Endothelial cell of umbilical vein (primary cell): Measurements from ENCODE around the gene DLGAP1. TPM values are rescaled to one million over a fixed set of nuclear protein-coding genes. Genes with fewer than 3 reads are reported as not detected.

ENCODE experiments used
- BruUV-seq: library from RNA; stranded (reverse); fragments of 400-500 nt; replicated peaks from 2 replicates; lab custom pipeline; 2021; lab: Mats Ljungman, UMichigan
- CTCF ChIA-PET: fragments of 300-600, 350-600 bp; sonication (Branson Sonifier 250); formaldehyde crosslinking; loops from one replicate; lab custom pipeline; 2021; ENCODE audit warnings: antibody characterized with exemption, inconsistent platforms; lab: Charles Lee
- POLR2A ChIA-PET: fragments of 300-600, 350-600 bp; sonication (Branson Sonifier 250); formaldehyde crosslinking; loops from one replicate; lab custom pipeline; 2021; ENCODE audit warnings: antibody characterized with exemption, inconsistent platforms; lab: Charles Lee
- DNase-seq: peaks from one replicate; pipeline ENCODE4 v3.0.0-alpha.2; 2011; ENCODE audit warnings: low read depth, low spot score
- FAIRE-seq: peaks from 2 replicates; lab custom pipeline; 2011; peaks lifted over from hg19 to GRCh38; lab: Jason Lieb, UNC
- H2AFZ ChIP-seq: 2 replicates; pipeline ENCODE4 v1.6.0; 2012; ENCODE audit warnings: low read depth, low read length, control low read depth, inconsistent platforms
- H3K27ac ChIP-seq: 2 replicates; pipeline ENCODE4 v1.5.1; 2011; ENCODE audit warnings: low read depth, mild to moderate bottlenecking, control low read depth, low read length, moderate library complexity; ENCODE audit not compliant: insufficient read depth
- H3K27me3 ChIP-seq, 2 experiments: 2 replicates each; pipeline versions ENCODE4 v1.6.0 to v1.6.1; 2011; ENCODE audit warnings: low read length in 2 of 2, mixed read lengths in 1 of 2; ENCODE audit not compliant: control insufficient read depth in 2 of 2, insufficient read depth in 2 of 2
- H3K36me3 ChIP-seq, 2 experiments: 2 replicates in 1 of 2; 3 replicates in 1 of 2; pipeline ENCODE4 v1.5.1; 2011; ENCODE audit warnings: low read length in 2 of 2, mild to moderate bottlenecking in 1 of 2, moderate library complexity in 1 of 2; ENCODE audit not compliant: control insufficient read depth in 2 of 2, insufficient read depth in 2 of 2; ENCODE audit errors: extremely low read depth in 1 of 2
- H3K4me1 ChIP-seq: 3 replicates; pipeline ENCODE4 v1.5.1; 2011; ENCODE audit warnings: mild to moderate bottlenecking, low read length; ENCODE audit not compliant: control insufficient read depth, insufficient read depth; ENCODE audit errors: extremely low read depth
- H3K4me2 ChIP-seq: 2 replicates; pipeline ENCODE4 v1.6.1; 2011; ENCODE audit warnings: low read length, control low read depth, mixed read lengths; ENCODE audit not compliant: insufficient read depth
- H3K4me3 ChIP-seq, 3 experiments: fragments of 200-600 bp in 1 of 3; sonication (generic), shearing (Covaris generic) in 1 of 3; replicated peaks in 1 of 3; 2 replicates each; pipeline ENCODE4 v1.5.1; 2011 to 2016; ENCODE audit warnings: control low read depth in 3 of 3, low read length in 3 of 3, mild to moderate bottlenecking in 2 of 3, inconsistent platforms in 1 of 3, low read depth in 1 of 3, moderate library complexity in 1 of 3; ENCODE audit not compliant: insufficient read depth in 1 of 3
- H3K79me2 ChIP-seq: 2 replicates; pipeline ENCODE4 v1.6.0; 2012; ENCODE audit warnings: low read length, inconsistent platforms; ENCODE audit not compliant: control insufficient read depth, insufficient read depth
- H3K9ac ChIP-seq: replicated peaks from 2 replicates; pipeline ENCODE3; 2011; ENCODE audit warnings: low read length, control low read depth; ENCODE audit not compliant: insufficient read depth; ENCODE audit errors: extremely low read depth
- H3K9me1 ChIP-seq: replicated peaks from 3 replicates; pipeline ENCODE4 v1.6.0; 2011; ENCODE audit warnings: mild to moderate bottlenecking, low read length; ENCODE audit not compliant: control insufficient read depth, insufficient read depth; ENCODE audit errors: extremely low read depth
- H3K9me3 ChIP-seq: replicated peaks from 2 replicates; pipeline ENCODE4 v1.5.1; 2012; ENCODE audit warnings: low read length, inconsistent platforms; ENCODE audit not compliant: control insufficient read depth, insufficient read depth
- H4K20me1 ChIP-seq: replicated peaks from 2 replicates; pipeline ENCODE3; 2011; ENCODE audit warnings: mild to moderate bottlenecking, low read length; ENCODE audit not compliant: control insufficient read depth, insufficient read depth; ENCODE audit errors: extremely low read depth
- CTCF ChIP-seq, 2 donors: IDR thresholded peaks; 1 replicate in 1 of 2; 2 replicates in 1 of 2; pipeline ENCODE4 v1.5.1; 2011; ENCODE audit warnings: low read length in 2 of 2, mild to moderate bottlenecking in 2 of 2, moderate library complexity in 2 of 2, control low read depth in 1 of 2, inconsistent platforms in 1 of 2, low read depth in 1 of 2; ENCODE audit not compliant: insufficient read depth in 1 of 2; ENCODE audit errors: extremely low read depth in 1 of 2
- EZH2 ChIP-seq: IDR thresholded peaks from 2 replicates; pipeline ENCODE4 v1.6.1; 2012; ENCODE audit warnings: borderline replicate concordance, low read depth, mild to moderate bottlenecking, moderate library complexity, low read length, inconsistent platforms; ENCODE audit not compliant: severe bottlenecking
- FOS ChIP-seq: IDR thresholded peaks from 2 replicates; pipeline ENCODE4 v1.6.1; 2011; ENCODE audit warnings: mild to moderate bottlenecking, low read length, moderate library complexity, borderline replicate concordance; ENCODE audit not compliant: insufficient read depth
- GATA2 ChIP-seq: IDR thresholded peaks from 2 replicates; pipeline ENCODE4 v1.7.0; 2011; ENCODE audit warnings: low read depth, mild to moderate bottlenecking, moderate library complexity, mixed read lengths, low read length; ENCODE audit not compliant: insufficient read length, insufficient read depth
- JUN ChIP-seq: IDR thresholded peaks from 2 replicates; pipeline ENCODE4 v1.6.1; 2011; ENCODE audit warnings: borderline replicate concordance, low read depth; ENCODE audit not compliant: insufficient read length, insufficient read depth
- MYC ChIP-seq: IDR thresholded peaks from one replicate; pipeline ENCODE4 v1.6.1; 2011; ENCODE audit warnings: mild to moderate bottlenecking, low read depth, low read length
- POLR2A ChIP-seq: IDR thresholded peaks from 2 replicates; pipeline ENCODE4 v1.6.1; 2012; ENCODE audit warnings: low read depth, mild to moderate bottlenecking, control low read depth, low read length
- dilution Hi-C: fragments of 300-500 bp; cut with MboI; formaldehyde crosslinking; loops from one replicate; pipeline ENCODE4 v1.15.0; 2019; ENCODE audit warnings: low sequenced_read_pairs; ENCODE audit not compliant: extremely low pct_ligation_motif_present
- intact Hi-C: fragments of 100-400 bp; cut with micrococcal nuclease; formaldehyde crosslinking; loops from one replicate; pipeline ENCODE4 v1.10.0; 2022
- polyA plus RNA-seq, 4 experiments: library from polyadenylated mRNA; depleted of rRNA in 3 of 4; stranded (reverse) in 3 of 4; unstranded in 1 of 4; fragments of >200 nt; gene quantifications; 2 replicates each; pipeline versions ENCODE4 v1.2.1 to v1.2.3, GENCODE V29; 2011 to 2012; ENCODE audit warnings: missing spikeins in 1 of 4
- total RNA-seq: library from RNA; stranded (reverse); gene quantifications from 2 replicates; pipeline ENCODE4 v1.2.3, GENCODE V29; 2021
- TF ChIP-seq, protein P1 (sequence below): IDR thresholded peaks from 2 replicates; pipeline ENCODE4 v1.6.1; 2011; ENCODE audit not compliant: insufficient read depth, insufficient read length

DLGAP1 gene
- total and polyA plus RNA-seq, 2 donors (not counting 3 experiments of a cell fraction or from before 2014, with no cell fraction given), result 0.04 TPM; not detected in 1

DNA sequence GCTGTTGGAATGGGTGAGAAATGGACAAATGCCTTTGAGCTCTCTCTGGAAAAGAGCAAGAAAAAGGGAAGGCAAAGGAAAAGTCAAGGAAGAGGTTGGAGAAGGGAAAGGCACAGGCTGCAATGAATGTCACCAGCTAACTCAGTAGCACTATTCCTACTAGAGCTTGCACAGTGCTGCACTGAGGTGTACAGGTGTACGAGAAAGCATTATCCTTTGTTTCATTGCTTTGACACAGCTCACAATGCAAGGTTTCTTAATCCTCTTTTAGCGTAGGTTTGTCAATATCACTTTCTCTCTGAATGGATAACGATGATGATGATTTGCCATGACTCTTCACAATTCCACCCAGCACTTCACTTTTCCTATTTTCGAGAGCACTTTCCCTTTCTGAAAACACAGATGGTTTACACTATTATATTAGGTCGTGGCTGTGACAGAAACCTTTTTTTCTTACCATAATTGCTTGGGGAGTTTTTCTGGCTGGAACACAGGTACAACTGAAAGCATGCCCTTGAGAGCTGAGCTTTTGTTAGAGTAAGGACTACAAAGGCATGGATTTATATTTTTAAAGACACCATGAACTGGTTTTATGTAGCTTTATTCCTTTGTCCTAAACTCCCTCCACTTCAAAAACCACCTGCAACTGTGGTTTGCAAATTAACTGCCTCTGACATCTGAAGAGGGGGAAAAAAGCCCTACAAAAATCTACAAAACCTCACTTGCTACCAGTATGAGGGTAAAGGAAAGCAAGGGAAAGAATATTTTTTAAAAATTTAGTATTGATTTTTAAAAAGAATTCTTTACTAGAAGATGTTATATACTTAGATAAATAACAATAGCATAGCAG lies 739.7 kb downstream of the DLGAP1 start:
- dilution Hi-C loops, result no loop called here
- FAIRE-seq (no peak), DNase-seq (no peak)
- H4K20me1 ChIP-seq, result no peaks in the 10 kb centered on the region
- ChIA-PET POLR2A (no interaction called here), CTCF (interaction anchor here (0.8 to 2.5 kb wide), 7 partner anchors 9 to 283 kb away, joined by 3 to 14 read pairs (median 5); no protein-coding TSS in a partner anchor)
- BruUV-seq, result no TSS peak
- no peak overlapping the region for H3K4me2 ChIP-seq
- H3K9me1 ChIP-seq, result no peaks in the 10 kb centered on the region
- TF ChIP-seq GATA2 (no peak), CTCF (IDR thresholded peaks at IDR 0.05; ENCODE audit: extremely low read depth in 1 of 2, insufficient read depth in 1 of 2, low read depth in 1 of 2, low read length in 2 of 2) (no peak), JUN (no peak), FOS (no peak), EZH2 (no peak), MYC (no peak), POLR2A (no peak)
- TF ChIP-seq, protein P1, sequence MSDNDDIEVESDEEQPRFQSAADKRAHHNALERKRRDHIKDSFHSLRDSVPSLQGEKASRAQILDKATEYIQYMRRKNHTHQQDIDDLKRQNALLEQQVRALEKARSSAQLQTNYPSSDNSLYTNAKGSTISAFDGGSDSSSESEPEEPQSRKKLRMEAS, result no peak
- H3K4me1 ChIP-seq, result peaks cover 17% of the 10 kb centered on the region
- no peak overlapping the region for H3K4me3 ChIP-seq
- H3K27ac ChIP-seq, result no peak overlapping the region
- no peak overlapping the region for H3K9ac ChIP-seq
- H3K27me3 ChIP-seq, result no peaks in the 10 kb centered on the region
- no peak overlapping the region for H2AFZ ChIP-seq
- H3K79me2 ChIP-seq, result no peaks in the 10 kb centered on the region
- intact Hi-C loops, result no loop called here
- no peaks in the 10 kb centered on the region for H3K9me3 ChIP-seq
- no peaks in the 10 kb centered on the region for H3K36me3 ChIP-seq
